Erythroblast (primary cell): Measurements from ENCODE around the gene TRAPPC2.

ENCODE experiments used
- GATA1 ChIP-seq: IDR thresholded peaks from 2 replicates; pipeline ENCODE4 v1.6.1; 2011; ENCODE audit warnings: low read depth, mild to moderate bottlenecking, control low read depth, low read length, moderate library complexity
- POLR2A ChIP-seq: IDR thresholded peaks from 2 replicates; pipeline ENCODE4 v1.6.1; 2011; ENCODE audit warnings: mild to moderate bottlenecking, low read length

GRCh38 chrX:13780868-13781427 is 46.5 kb upstream of the TRAPPC2 start:
- TF ChIP-seq POLR2A (no peak), GATA1 (no peak)
